Renal pelvis (tissue), 4 donors: ENCODE measurements around the gene MRTFA. TPM values are rescaled to one million over a fixed set of nuclear protein-coding genes. Genes with fewer than 3 reads are reported as not detected.
A peak's percentile ranks its signal among the peaks of the same experiment; 100 is the strongest.

Experiments
- DNase-seq: peaks from one replicate; pipeline ENCODE4 v3.0.0-alpha.2; 2013
- polyA plus RNA-seq, 3 donors: library from polyadenylated mRNA; unstranded; fragments of 120-200 nt; gene quantifications; one replicate each; pipeline ENCODE4 v1.2.1, GENCODE V29; 2013; ENCODE audit not compliant: insufficient read length in 3 of 3

The MRTFA gene
- polyA plus RNA-seq, 3 donors: 28.2 to 31.1 (median 28.5) TPM

GRCh38 chr22:40469181-40469580 lies 167.3 kb downstream of the MRTFA start:
- no peak for DNase-seq

GRCh38 chr22:40468616-40469015 lies 167.9 kb downstream of the MRTFA start:
- no peak for DNase-seq

GRCh38 chr22:40466976-40467375 lies 169.5 kb downstream of the MRTFA start:
- DNase-seq: no peak

- DNase-seq: no peak
Observed at GRCh38 chr22:40463683-40464082, 172.8 kb downstream of the MRTFA start.

GRCh38 chr22:40463017-40463631 lies 173.4 kb downstream of the MRTFA start:
- no peak for DNase-seq

GRCh38 chr22:40462195-40462984 lies 174.1 kb downstream of the MRTFA start:
- no peak for DNase-seq

GRCh38 chr22:40453671-40454070 lies 182.8 kb downstream of the MRTFA start:
- DNase-seq: no peak

GRCh38 chr22:40452730-40453487 lies 183.6 kb downstream of the MRTFA start:
- peak; percentile 31 for DNase-seq

- DNase-seq: no peak
Observed at GRCh38 chr22:40451210-40451609, 185.3 kb downstream of the MRTFA start.

- no peak for DNase-seq
Observed at GRCh38 chr22:40450616-40451015, 185.9 kb downstream of the MRTFA start.

GRCh38 chr22:40449676-40450035 lies 186.9 kb downstream of the MRTFA start:
- DNase-seq: no peak

GRCh38 chr22:40446203-40446602 lies 190.3 kb downstream of the MRTFA start:
- no peak for DNase-seq

- no peak for DNase-seq
Observed at GRCh38 chr22:40444178-40444831, 192.2 kb downstream of the MRTFA start.

- no peak for DNase-seq
Observed at GRCh38 chr22:40443732-40444131, 192.8 kb downstream of the MRTFA start.

GRCh38 chr22:40441761-40442390 lies 194.6 kb downstream of the MRTFA start:
- DNase-seq: no peak

- peak; percentile 57 for DNase-seq
Observed at GRCh38 chr22:40436505-40437431, 199.8 kb downstream of the MRTFA start.

- DNase-seq: no peak
Observed at GRCh38 chr22:40434745-40435144, 201.8 kb downstream of the MRTFA start.

- no peak for DNase-seq
Observed at GRCh38 chr22:40434106-40434505, 202.4 kb downstream of the MRTFA start.

- DNase-seq: no peak
Observed at GRCh38 chr22:40433416-40434090, 203.0 kb downstream of the MRTFA start.

- DNase-seq: no peak
Observed at GRCh38 chr22:40432625-40433024, 203.9 kb downstream of the MRTFA start.
